SW480 (cell line): Measurements from ENCODE around the gene SECISBP2.
A peak's percentile ranks its signal among the peaks of the same experiment; 100 is the strongest.
"Not testable (repeated sequence)": the region's sequence is repeated elsewhere in the genome, so short reads cannot be mapped to it uniquely, and the experiment has no call there.

Experiments
- DNase-seq: peaks from one replicate; pipeline ENCODE4 v3.0.0-alpha.2; 2016; ENCODE audit warnings: low spot score

The SECISBP2 gene

GRCh38 chr9:89364666-89365531 is 46.6 kb downstream of the SECISBP2 start:
- no peak for DNase-seq

GRCh38 chr9:89365532-89365912 is 47.2 kb downstream of the SECISBP2 start:
- no peak for DNase-seq

- no peak for DNase-seq
Measured at GRCh38 chr9:89366711-89367110, 48.4 kb downstream of the SECISBP2 start.

GRCh38 chr9:89367281-89367680 is 49.0 kb downstream of the SECISBP2 start:
- DNase-seq: no peak

GRCh38 chr9:89367726-89368437 is 49.6 kb downstream of the SECISBP2 start:
- DNase-seq: no peak

GRCh38 chr9:89368550-89368949 is 50.2 kb downstream of the SECISBP2 start:
- no peak for DNase-seq

- DNase-seq: no peak
Measured at GRCh38 chr9:89368978-89369377, 50.7 kb downstream of the SECISBP2 start.

GRCh38 chr9:89370593-89370992 is 52.3 kb downstream of the SECISBP2 start:
- no peak for DNase-seq

GRCh38 chr9:89371791-89372190 is 53.5 kb downstream of the SECISBP2 start:
- not testable (repeated sequence) for DNase-seq

GRCh38 chr9:89372230-89372816 is 54.0 kb downstream of the SECISBP2 start:
- DNase-seq: peak; percentile 7

- no peak for DNase-seq
Measured at GRCh38 chr9:89372979-89373378, 54.7 kb downstream of the SECISBP2 start.

- DNase-seq: no peak
Measured at GRCh38 chr9:89374176-89374575, 55.9 kb downstream of the SECISBP2 start.

GRCh38 chr9:89375191-89375760 is 57.0 kb downstream of the SECISBP2 start:
- DNase-seq: no peak

- DNase-seq: no peak
Measured at GRCh38 chr9:89376286-89376685, 58.0 kb downstream of the SECISBP2 start.

GRCh38 chr9:89376741-89377351 is 58.5 kb downstream of the SECISBP2 start:
- no peak for DNase-seq

GRCh38 chr9:89377411-89377810 is 59.1 kb downstream of the SECISBP2 start:
- DNase-seq: no peak

GRCh38 chr9:89378541-89378940 is 60.2 kb downstream of the SECISBP2 start:
- DNase-seq: no peak

GRCh38 chr9:89379031-89379430 is 60.7 kb downstream of the SECISBP2 start:
- no peak for DNase-seq

- no peak for DNase-seq
Measured at GRCh38 chr9:89379508-89380115, 61.3 kb downstream of the SECISBP2 start.

- no peak for DNase-seq
Measured at GRCh38 chr9:89380437-89381307, 62.4 kb downstream of the SECISBP2 start.

- no peak for DNase-seq
Measured at GRCh38 chr9:89381308-89381609, 63.0 kb downstream of the SECISBP2 start.
